K562 (cell line): ENCODE results near the gene DNAH1. TPM values are rescaled to one million over a fixed set of nuclear protein-coding genes. Genes with fewer than 3 reads are reported as not detected.

Experiments
- ARID2 ChIP-seq: fragments of 450-650 bp; IDR thresholded peaks from 2 replicates; pipeline ENCODE4 v1.6.1; 2017; ENCODE audit warnings: antibody characterized with exemption, mild to moderate bottlenecking
- BMI1 ChIP-seq: fragments of 150-350 bp; IDR thresholded peaks from 2 replicates; pipeline ENCODE4 v1.6.1; 2014; ENCODE audit warnings: low read length
- CTBP1 ChIP-seq: fragments of 450-650 bp; IDR thresholded peaks from 2 replicates; pipeline ENCODE4 v1.6.1; 2016; ENCODE audit warnings: borderline replicate concordance
- FOXM1 ChIP-seq, 2 experiments: fragments of 450-650 bp in 1 of 2; sonication (generic) in 1 of 2; formaldehyde crosslinking in 1 of 2; IDR thresholded peaks; 2 replicates each; pipeline versions ENCODE4 v1.6.1 to v1.9.0; 2017 to 2022; ENCODE audit warnings: low read depth in 2 of 2, mild to moderate bottlenecking in 2 of 2, missing genetic modification reagents in 1 of 2, moderate library complexity in 1 of 2
- HCFC1 ChIP-seq: IDR thresholded peaks from 2 replicates; pipeline ENCODE4 v1.6.1; 2012; ENCODE audit warnings: low read depth, low read length, improper control_type of control experiment
- MED1 ChIP-seq: sonication (generic); formaldehyde crosslinking; IDR thresholded peaks from 2 replicates; pipeline ENCODE4 v1.8.1; 2023; ENCODE audit warnings: missing genetic modification reagents, borderline replicate concordance
- POLR2B ChIP-seq: fragments of 450-650 bp; IDR thresholded peaks from 2 replicates; pipeline ENCODE4 v1.6.1; 2018; ENCODE audit warnings: low read depth; ENCODE audit not compliant: partially characterized antibody
- PRDM10 ChIP-seq: fragments of 450-650 bp; IDR thresholded peaks from 2 replicates; pipeline ENCODE4 v1.6.1; 2018; ENCODE audit not compliant: partially characterized antibody
- PRMT5 ChIP-seq: sonication (generic); formaldehyde crosslinking; IDR thresholded peaks from 2 replicates; pipeline ENCODE4 v1.5.0; 2020; ENCODE audit warnings: missing genetic modification reagents
- SREBF1 ChIP-seq: fragments of 150-350 bp; IDR thresholded peaks from 2 replicates; pipeline ENCODE4 v1.6.1; 2014; ENCODE audit warnings: antibody characterized with exemption, low read depth, low read length, borderline replicate concordance
- SRSF1 ChIP-seq: fragments of 200-400 bp; formaldehyde crosslinking; IDR thresholded peaks from 2 replicates; pipeline ENCODE4 v1.6.1; 2017; ENCODE audit warnings: mild to moderate bottlenecking, low read depth, low read length, moderate library complexity
- TSC22D4 ChIP-seq: fragments of 450-650 bp; IDR thresholded peaks from 2 replicates; pipeline ENCODE4 v1.6.1; 2016; ENCODE audit warnings: missing genetic modification characterization, missing biosample characterization, control low read depth
- ZNF253 ChIP-seq: fragments of 250-450 bp; sonication (Bioruptor Pico); conservative IDR thresholded peaks from 2 replicates; pipeline ENCODE4 v1.6.1; 2021; ENCODE audit warnings: mild to moderate bottlenecking
- ZNF75A ChIP-seq: fragments of 450-650 bp; formaldehyde crosslinking; IDR thresholded peaks from 2 replicates; pipeline ENCODE4 v1.4.0; 2020; ENCODE audit warnings: mild to moderate bottlenecking
- ZSCAN29 ChIP-seq: fragments of 450-650 bp; IDR thresholded peaks from 2 replicates; pipeline ENCODE4 v1.6.1; 2017
- polyA plus RNA-seq, 8 experiments: library from polyadenylated mRNA; depleted of rRNA in 4 of 8; stranded (reverse) in 5 of 8; unstranded in 3 of 8; fragments of >200 nt; fragmentation: Nextera tagmentation in 2 of 8; fragmentation: Illumina TruSeq in 1 of 8; extraction: Ambion mirVana in 2 of 8; extraction: Trizol in 1 of 8; gene quantifications; 2 replicates each; pipeline versions ENCODE4 v1.2.1 to v1.2.3, GENCODE V29; 2011 to 2014; ENCODE audit warnings: inconsistent platforms in 1 of 8, missing spikeins in 1 of 8
- total RNA-seq, 7 experiments: library from RNA; depleted of rRNA in 6 of 7; stranded (reverse); fragments of >200 nt in 6 of 7; fragmentation: Illumina TruSeq in 2 of 7; extraction: Trizol in 2 of 7; gene quantifications; 2 replicates each; pipeline versions ENCODE4 v1.2.1 to v1.2.3, GENCODE V29; 2011 to 2021; ENCODE audit warnings: low replicate concordance in 1 of 7
- TF ChIP-seq, protein P1 (sequence below): IDR thresholded peaks from 2 replicates; pipeline ENCODE4 v1.6.1; 2016; ENCODE audit warnings: missing genetic modification characterization, missing compliant biosample characterization
- TF ChIP-seq, protein P2 (sequence below): fragments of 450-650 bp; IDR thresholded peaks from 2 replicates; pipeline ENCODE4 v1.6.1; 2017; ENCODE audit warnings: antibody characterized with exemption, mild to moderate bottlenecking

Gene DNAH1
- total and polyA plus RNA-seq, 9 of the 15 experiments (the other 6 are each of a cell fraction or from before 2014, with no cell fraction given) = 0.04 to 0.84 (median 0.50) TPM

GRCh38 chr3:52446631-52447511 is 130.8 kb downstream of the DNAH1 start (continued):
- TF ChIP-seq PRDM10 (peak; percentile 34), HCFC1 (no peak), SRSF1 (no peak), ARID2 (0 out of 2 replicates have a peak, but pooled peaks have one; percentile 13), FOXM1 (IDR thresholded peaks at IDR 0.05; ENCODE audit: low read depth) (no peak), FOXM1 (CRISPR knock-in tag; IDR thresholded peaks at IDR 0.05; ENCODE audit: low read depth) (no peak), PRMT5 (CRISPR knock-in tag) (no peak), ZNF253 (CRISPR knock-in tag) (no peak), POLR2B (no peak), SREBF1 (no peak), TSC22D4 (tag) (no peak), CTBP1 (peak; percentile 36; the same call in 1 of the 2 replicates), ZNF75A (CRISPR knock-in tag) (no peak), BMI1 (no peak), MED1 (no peak), ZSCAN29 (no peak)
- TF ChIP-seq, protein P1, sequence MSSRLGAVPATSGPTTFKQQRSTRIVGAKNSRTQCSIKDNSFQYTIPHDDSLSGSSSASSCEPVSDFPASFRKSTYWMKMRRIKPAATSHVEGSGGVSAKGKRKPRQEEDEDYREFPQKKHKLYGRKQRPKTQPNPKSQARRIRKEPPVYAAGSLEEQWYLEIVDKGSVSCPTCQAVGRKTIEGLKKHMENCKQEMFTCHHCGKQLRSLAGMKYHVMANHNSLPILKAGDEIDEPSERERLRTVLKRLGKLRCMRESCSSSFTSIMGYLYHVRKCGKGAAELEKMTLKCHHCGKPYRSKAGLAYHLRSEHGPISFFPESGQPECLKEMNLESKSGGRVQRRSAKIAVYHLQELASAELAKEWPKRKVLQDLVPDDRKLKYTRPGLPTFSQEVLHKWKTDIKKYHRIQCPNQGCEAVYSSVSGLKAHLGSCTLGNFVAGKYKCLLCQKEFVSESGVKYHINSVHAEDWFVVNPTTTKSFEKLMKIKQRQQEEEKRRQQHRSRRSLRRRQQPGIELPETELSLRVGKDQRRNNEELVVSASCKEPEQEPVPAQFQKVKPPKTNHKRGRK (tag) = no peak
- TF ChIP-seq, protein P2, sequence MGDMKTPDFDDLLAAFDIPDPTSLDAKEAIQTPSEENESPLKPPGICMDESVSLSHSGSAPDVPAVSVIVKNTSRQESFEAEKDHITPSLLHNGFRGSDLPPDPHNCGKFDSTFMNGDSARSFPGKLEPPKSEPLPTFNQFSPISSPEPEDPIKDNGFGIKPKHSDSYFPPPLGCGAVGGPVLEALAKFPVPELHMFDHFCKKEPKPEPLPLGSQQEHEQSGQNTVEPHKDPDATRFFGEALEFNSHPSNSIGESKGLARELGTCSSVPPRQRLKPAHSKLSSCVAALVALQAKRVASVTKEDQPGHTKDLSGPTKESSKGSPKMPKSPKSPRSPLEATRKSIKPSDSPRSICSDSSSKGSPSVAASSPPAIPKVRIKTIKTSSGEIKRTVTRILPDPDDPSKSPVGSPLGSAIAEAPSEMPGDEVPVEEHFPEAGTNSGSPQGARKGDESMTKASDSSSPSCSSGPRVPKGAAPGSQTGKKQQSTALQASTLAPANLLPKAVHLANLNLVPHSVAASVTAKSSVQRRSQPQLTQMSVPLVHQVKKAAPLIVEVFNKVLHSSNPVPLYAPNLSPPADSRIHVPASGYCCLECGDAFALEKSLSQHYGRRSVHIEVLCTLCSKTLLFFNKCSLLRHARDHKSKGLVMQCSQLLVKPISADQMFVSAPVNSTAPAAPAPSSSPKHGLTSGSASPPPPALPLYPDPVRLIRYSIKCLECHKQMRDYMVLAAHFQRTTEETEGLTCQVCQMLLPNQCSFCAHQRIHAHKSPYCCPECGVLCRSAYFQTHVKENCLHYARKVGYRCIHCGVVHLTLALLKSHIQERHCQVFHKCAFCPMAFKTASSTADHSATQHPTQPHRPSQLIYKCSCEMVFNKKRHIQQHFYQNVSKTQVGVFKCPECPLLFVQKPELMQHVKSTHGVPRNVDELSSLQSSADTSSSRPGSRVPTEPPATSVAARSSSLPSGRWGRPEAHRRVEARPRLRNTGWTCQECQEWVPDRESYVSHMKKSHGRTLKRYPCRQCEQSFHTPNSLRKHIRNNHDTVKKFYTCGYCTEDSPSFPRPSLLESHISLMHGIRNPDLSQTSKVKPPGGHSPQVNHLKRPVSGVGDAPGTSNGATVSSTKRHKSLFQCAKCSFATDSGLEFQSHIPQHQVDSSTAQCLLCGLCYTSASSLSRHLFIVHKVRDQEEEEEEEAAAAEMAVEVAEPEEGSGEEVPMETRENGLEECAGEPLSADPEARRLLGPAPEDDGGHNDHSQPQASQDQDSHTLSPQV = no peak
